Activated CD4-positive, alpha-beta T cell treated with anti-CD3 and anti-CD28 coated beads, Interleukin-2, amount 50 U/mL, for 16 hours (primary cell): ENCODE measurements around the gene RAET1G.
"Not testable (repeated sequence)": the region's sequence is repeated elsewhere in the genome, so short reads cannot be mapped to it uniquely, and the experiment has no call there.

Experiments used
- DNase-seq: peaks from one replicate; pipeline ENCODE4 v3.0.0-alpha.2; 2020

Gene RAET1G

DNA sequence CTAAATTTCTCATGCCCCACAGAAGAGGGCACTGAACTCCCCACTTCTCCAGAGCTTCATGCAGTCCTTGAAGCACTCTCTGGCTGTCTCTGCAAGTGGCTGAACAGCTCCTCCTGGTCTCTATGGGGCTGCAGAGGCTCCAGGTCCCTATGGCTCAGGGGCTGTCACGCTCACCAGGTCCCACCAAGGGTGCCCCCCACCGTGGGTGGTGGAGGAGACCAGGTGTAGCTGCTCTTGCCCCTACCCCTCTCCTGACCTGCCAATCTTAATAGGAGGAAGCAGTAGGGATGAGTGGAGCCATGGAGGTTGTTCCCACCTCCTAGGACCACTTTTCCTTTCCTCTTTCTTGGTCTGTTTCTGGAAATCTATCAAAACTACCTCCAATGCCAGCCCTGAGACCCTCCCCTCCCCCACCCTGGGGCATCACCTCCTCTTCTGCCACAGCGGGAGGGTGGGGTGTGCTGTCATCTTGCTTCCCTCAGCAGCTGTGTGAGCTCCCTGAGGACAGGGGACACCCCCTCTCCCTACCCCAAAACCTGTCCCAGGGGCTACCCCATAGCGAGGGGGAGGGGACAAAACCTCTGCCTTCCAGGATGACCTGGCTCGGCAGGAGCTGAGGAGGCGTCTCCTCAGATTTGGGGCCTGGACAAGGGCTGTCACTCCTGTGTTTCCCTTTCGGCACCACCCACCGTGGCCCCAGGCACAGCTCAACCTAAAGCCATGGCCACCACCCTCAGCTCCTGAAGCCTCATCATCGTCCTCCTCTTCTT, 13.0 kb downstream of the RAET1G start:
- no peak for DNase-seq

DNA sequence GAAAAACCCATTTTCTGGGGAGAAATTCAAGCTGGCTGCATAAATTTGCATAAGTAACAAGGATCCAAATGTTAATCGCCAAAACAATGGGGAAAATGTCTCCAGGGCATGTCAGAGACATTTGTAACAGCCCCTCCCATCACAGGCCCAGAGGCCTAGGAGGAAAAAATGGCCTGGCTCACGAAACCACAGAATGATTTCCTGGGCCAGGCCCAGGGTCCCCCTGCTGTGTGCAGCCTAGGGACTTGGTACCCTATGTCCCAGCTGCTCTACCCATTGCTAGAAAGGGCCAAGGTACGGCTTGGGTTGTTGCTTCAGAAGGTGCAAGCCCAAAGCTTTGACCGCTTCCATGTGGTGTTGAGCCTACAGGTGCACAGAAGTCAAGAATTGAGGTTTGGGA, 14.4 kb downstream of the RAET1G start:
- DNase-seq, result not testable (repeated sequence)

DNA sequence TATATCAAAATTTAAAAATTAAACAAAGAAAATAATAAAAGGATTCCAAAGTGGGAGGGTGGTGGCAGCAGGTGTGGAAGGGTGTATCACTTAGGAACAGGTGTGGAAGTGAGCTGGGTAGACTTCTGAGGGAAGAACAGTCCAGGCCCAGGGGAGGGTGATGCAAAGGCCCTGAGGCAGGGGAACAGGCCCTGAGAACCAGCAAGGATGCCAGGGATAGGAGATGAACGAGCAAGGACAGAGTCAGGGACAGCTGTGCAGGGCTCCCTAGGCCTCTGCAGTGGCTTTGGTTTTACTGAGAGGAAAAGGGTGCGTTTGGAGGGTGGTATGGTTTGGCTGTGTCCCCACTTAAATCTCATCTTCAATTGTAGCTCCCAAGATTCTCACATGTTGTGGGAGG, 15.6 kb downstream of the RAET1G start:
- no peak for DNase-seq

DNA sequence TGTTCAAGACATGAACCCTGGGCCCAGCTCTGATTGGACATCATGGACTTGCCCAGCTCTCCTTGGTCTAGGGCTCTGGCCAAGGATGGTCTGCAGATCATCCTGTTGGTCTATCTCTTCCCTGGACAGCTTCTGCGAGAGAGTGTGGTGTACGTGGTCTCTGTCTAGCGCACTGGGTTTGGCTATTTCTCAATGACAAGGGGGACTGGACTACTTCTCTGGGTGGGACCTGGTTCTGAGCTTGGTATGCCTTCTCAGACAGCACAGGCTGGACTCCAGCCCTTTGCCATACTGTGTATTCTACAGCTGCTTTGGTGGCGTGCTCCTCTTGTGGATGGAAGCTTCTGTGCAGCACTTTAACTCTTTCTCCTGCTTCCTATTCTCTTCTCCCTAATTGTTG, 16.5 kb downstream of the RAET1G start:
- no peak for DNase-seq

DNA sequence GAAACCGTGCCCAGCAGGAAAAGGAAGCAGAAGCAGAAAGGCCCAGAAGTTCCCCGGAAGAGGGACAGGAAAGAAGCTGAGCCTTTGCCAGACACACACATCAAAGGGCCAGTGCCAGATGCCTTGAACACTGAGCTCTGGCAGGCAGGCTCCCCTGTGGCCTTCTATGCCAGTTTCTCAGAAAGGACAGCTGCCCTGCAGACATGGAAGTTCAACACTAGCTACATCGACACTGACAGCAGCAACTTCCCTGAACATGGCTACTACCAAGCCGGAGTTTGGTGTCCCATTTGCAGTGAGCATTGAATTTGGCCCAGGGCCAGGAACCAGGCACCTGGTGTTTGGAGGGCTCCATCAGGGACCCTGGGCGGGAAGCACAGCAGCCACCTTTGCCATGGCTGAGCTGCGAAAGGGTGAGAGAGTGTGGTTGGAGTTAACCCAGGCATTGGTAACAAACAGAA, 17.0 kb downstream of the RAET1G start:
- DNase-seq, result no peak

DNA sequence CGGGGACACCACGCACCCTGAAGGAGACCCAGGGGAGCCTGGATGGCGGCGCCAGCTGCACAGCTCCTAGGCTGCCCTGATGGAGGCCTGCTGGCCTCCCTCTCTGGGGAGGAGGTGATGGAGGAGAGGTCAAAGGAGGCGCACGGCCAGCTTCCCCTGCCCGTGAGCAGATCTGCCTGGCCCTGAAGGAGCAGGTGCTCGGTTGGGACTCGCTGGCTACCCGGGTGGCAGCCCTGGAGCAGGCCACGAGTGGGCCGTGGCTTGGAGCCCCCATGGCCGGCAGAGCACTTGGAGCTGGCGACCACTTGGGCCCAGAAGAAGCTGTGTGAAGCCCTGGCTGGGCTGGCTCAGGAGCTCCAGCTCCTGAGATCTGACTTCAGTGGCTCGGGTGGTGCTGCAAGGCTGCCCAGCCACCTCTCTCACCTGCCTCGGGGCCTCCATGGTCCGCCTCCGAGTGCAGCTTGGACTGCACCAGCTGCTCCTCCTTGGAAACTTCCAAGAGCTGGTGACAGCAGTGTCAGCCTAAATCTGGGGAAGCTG, 17.5 kb downstream of the RAET1G start:
- DNase-seq, result no peak

DNA sequence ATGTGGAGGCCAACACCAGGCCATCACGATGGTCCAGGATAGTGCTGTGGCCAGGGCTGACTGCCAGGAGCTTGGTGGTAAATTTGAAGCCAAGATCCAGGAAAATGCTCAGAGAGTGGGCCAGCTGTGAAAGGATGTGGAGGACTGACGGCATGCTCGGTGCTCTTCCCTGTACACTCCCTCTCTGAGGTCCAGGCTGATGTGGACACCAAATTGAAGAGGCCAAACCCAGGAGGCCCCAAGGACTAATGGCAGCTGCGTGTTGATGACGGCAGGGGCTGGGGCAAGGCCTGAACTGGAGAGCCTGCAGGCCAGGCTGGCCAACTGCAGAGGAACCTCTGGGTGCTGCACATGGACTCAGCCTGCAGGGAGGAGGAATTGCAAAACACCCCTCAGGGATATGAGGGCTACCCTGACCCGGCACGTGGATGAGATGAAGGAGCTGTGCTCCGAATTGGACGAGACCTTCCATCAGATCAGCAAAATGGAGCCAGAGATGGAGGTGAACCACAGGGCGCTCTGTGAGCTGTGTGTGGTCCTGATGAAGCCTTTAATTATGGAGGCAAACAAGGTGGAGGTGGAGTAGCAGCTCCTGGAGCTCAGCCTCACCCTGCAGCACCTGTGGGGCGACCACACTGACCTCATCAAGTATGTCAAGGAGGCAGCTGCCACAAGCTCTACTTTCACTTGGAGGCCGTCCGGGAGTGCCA, 18.1 kb downstream of the RAET1G start:
- no peak for DNase-seq

DNA sequence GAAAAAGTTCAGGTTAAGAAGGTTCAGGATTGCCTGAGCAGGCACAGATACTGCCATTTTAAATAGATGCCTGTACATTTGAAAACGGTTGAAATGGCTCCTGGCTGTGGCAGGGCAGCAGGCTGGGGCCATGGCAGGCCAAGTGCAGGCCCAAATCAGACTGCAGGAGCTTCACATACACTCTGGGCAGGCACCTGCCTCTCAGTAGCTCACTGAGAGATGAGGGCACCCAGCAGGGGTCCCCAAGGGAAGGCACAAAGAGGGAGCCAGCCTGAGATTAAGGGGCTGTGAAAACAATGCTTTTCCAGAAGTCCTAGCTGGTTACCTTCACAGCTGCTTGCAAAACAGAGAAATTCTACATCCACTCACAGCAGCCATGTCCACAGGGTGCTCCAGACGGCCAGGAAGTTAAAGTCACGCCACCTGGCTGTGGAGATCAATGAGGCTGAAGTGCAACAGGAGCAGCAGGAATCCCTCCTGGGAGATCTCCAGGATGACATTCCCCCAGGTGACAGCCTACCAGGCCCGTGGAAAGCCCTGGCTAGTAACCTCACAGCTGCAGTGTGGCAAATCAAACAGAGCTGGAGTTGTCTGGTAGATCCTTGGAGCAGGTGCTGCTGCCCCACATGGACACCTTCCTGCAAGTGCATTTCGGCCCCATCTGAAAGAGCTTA, 18.8 kb downstream of the RAET1G start:
- no peak for DNase-seq

DNA sequence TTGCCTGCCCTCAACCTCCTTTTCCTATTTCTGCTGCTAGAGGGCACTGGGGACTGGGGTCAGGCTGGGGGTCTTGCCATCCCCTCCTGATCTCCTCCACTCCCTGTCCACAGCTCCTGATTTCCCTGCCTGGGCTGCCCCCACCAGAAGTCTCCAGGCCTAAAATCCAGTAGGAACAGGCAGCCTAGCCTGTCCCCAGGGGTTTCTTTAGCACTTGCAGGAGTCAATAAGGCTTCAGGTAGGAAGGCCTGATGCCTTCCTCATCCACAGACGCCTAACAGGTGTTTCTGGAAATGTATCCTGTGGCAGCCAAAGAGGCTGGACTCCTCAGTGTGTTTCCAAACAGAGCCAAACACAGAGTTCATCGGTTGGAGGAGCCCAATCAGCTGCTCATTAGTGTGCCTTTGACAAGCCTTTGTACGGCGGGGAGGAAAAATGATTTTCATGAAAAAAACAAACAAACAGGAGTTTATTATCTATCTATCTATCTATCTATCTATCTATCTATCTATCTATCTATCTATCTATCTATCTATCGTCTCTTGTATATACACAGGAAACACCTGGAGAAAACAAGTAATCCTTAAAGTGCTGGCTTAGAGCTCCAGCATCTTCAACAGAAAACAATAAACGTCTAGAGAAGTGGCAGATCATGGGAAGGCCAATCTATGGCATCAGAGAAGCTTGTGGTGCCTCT, 21.3 kb downstream of the RAET1G start:
- no peak for DNase-seq

DNA sequence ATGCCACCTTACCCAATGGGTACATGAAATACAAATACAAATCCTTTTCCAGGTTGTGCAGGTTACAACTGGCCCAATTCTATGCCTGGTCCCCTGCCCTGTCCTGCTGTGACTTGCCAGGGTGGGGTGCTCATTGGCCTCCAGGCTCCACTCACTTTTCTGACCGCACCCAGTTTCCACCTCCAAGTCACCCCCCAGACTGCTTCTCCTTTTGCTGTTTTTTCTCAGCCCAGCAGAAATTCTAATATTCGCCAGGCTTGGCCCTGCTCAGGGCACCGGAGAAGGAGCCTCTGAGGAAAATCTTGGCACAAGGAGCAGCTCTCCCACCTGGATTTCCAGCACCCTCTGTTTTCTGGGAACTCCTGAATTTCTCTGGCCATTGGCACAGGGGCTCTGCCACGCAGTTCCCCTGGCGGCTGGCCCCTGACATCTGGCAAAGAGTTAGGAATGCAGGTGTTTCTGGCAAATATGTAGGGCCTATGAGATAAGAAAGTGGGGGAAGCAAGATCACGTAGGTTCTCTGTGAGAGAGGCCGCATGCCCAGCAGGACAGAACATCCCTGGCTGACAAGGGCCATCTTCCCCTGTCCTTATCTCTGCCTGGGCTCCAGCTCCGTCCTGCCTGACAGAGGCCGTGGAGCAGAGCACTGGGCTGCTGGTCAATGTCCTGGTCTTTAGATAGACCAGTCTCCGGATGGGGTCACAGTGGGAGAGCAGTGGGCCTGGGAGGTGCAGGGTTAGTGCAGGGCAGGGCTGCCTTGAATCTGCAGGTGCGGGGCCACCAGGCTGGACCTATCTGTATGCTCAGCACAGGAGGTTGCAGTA, 22.1 kb downstream of the RAET1G start:
- no peak for DNase-seq

DNA sequence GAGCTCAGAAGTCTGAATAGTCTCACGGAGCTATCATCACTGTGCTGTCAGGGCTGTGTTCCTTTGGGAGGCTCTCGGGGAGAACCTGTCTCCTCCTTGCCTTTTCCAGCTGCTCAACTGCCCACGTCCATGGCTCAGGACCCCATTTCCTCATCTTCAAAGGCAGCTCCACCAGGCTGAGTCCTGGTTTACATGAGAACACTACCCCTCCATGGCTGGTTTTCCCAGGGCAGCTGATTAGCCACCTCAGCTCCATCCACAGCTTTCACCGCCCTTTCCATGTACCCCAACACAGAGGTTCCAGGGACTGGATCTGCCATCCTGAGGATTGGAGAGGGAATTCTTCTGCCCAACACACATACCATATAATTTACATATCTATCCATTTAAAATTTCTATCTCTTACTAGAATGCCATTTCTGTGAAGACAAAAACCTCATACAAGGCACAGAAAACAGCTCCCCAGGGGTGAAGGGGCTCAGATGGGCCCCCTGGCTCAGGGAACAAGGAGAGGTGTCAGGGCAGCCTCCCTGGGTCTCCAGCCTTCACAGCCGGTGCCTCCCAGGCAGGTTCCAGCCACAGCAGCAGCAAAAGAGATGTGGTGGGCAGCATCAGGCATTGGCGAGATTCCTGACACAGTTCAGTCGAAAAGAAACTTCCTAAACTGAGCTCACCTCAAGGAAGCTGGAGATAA, 22.8 kb downstream of the RAET1G start:
- no peak for DNase-seq

DNA sequence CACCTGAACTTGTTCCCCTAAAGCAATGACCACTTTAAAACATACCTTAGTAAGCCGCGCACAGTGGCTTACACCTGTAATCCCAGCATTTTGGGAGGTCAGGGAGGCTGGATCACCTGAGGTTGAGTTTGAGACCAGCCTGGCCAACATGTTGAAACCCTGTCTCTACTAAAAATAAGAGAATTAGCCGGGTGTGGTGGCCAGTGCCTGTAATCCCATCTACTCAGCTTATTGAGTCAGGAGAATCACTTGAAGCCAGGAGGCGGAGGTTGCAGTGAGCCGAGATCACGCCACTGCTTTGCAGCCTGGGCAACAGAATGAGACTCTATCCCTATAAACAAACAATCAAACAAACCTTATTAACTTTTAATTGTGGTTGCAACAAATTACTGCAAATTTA, 23.4 kb downstream of the RAET1G start:
- no peak for DNase-seq

DNA sequence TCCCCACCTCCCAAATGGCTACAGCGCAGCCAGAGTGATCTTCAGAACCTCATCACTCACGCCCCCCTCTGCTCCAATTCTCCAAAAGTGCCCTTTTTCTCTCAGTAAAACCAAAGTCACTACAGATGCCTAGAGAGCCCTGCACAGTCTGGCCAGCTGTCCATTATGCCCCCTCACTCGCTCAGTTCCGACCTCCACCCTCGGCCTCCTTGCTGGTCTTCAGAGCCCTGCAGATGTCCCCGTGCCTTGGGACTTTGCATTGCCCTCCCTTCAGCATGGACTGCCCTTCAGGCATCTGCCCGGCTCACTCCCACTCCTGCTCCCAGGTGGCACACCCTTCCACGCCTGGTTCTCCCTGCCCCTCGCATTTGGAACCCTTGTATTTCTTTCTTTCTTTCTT, 24.0 kb downstream of the RAET1G start:
- no peak for DNase-seq

DNA sequence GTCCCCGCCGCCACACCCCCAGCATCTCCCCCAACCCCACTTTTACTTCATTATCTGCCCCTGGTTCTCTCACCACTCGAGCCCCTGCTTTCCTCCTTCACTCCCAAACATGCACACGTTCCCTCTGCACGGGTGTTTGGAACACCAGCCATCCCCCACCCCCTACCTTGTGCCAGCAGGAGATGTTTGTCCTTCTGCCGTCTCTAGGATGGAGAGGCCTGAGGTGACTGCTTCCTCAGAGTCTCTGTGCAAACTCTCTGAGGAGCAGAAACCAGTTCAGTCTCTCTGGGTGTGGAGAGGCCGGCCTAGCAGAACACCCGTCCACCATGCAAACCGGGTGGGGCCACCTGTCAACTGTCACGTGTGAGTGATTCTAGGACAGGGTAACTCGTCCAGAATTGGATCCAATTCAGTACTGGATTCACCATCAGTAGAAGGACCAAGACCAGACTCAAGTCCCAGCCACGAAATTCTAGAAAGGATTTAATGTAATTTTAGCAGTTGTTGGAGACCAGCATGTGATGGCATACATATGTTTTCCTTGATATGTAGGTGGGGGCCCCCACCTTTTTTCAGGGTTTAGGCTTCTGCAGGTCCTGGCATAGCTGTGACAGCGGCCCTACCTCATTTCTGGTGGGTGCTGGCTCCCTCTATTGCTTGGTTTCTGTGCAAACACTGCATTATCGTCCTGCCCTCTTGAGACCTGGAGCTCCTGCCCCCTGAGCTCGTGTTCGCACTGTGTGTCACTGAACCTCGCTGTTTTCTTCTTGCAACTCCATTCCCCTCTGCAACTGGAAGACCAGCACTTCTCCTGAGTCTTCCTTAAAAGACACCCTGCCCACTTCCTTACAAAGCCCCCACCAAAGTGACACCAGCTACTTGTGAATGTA, 24.8 kb downstream of the RAET1G start, which contains the start of gene RAET1E:
TSS of gene RAET1E (minus strand) at position 259 of the 890 bp plus-strand sequence. CDS start 7,212 bp downstream, outside the sequence.
- DNase-seq, result no peak

DNA sequence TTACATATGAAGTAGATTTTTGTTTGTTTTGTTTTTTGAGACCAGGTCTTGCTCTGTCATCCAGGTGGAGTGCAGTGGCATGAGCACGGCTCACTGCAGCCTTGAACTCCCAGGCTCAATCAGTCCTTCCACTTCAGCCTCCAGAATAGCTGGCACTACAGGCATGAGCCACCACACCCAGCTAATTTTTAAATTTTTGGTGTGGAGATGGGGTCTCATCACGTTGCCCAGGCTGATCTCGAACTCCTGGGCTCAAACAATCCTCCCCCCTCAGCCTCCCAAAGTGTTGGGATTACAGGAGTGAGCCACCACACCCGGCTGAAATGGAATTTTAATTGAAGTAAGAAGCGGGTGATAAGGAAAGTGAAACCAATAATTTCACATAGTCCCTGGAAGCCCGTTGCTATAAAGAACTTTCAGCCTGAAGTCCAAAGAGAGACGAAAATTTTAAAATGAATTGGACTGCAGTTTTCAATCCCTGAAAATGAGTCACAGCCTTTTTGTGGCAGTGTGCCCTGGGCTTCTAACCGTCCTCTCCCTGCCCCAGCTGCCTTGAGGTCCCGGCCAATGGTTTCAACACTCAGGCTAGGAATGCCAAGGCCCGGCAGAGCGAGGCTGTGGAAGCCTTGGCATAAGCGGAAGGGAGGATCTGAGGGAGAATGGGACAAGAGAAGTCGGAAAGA, 25.8 kb downstream of the RAET1G start:
- DNase-seq, result no peak

DNA sequence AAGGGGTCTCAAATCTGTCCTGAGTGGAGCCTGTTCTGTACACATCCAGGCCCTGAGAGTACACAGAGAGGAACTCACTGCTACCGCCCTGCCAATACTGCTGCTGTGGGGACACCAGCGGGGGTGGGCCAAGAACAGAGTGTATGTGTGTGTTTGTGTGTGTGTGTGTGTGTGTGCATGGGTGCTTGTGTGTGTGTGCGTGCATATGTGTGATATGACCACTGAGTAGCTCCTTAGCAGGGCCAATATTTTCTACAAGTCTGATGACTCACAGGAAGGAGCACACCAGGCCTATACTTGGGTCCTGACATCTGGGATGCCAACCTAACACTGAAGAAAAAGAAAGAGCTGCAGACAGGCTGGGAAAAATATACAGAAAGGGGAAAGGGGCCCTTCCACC, 26.4 kb downstream of the RAET1G start:
- no peak for DNase-seq

DNA sequence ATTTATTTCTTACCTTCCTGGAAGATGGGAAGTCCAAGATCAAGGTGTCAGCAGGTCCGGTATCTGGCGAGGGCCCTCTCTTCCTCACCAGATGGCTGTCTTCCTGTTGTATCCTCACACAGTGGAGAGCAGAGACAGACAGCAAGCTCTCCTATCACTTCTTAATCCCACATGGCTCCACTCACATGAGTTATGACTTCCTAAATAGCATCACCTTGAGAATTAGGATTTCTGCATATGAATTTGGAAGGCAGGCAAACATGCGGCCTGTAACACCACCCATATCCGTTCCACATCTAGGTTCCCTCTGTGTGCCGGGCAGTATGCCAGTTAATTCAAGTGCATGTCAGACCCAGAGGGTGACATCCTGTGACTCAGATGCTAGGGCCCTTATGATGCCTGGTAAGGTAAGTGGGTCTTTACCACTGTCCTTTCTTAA, 27.1 kb downstream of the RAET1G start:
- peak; percentile 20 for DNase-seq

DNA sequence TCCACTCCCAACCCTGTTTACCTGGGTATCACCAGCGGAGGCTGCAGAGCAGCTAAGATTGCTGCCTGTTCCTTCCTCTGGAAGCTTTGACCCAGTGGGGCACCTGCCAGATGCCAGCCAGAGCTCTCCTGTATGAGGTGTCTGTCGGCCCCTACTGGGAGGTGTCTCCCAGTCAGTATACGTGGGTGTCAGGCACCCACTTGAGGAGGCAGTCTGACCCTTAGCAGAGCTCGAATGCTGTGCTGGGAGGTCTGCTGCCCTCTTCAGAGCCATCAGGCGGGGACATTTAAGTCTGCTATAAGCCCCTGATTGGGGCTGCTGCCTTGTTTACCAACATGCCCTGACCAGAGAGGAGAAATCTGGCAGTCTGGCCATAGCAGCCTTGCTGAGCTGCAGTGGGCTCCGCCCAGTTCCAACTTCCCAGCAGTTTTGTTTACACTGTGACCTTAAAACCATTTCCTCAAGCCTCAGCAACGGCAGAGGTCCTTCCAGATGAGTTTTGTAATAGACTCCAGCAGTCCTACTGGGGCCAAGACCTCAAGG, 27.8 kb downstream of the RAET1G start:
- DNase-seq, result no peak

DNA sequence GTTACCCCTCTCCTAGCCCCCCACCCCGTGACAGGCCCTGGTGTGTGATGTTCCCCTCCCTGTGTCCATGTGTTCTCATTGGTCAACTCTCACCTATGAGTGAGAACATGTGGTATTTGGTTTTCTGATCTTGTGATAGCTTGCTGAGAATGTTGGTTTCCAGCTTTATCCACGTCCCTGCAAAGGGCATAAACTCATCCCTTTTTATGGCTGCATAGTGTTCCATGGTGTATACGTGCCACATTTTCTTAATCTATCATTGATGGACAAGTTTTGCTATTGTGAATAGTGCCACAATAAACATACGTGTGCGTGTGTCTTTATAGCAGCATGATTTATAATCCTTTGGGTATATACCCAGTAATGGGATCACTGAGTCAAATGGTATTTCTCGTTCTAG, 31.1 kb downstream of the RAET1G start:
- not testable (repeated sequence) for DNase-seq
